ENCODE data around the gene C3orf85. TPM values are rescaled to one million over a fixed set of nuclear protein-coding genes. Genes with fewer than 3 reads are reported as not detected.

C3orf85 gene
- total RNA-seq, 3 donors from 2014 or later (not counting 1 experiment from before 2014, with no cell fraction given) = not detected

- ATAC-seq (no peak), DNase-seq (no peak)
- intact Hi-C loops (cut with micrococcal nuclease) = no loop called here
- Histone ChIP-seq H3K4me1 (ENCODE audit: control insufficient read depth, insufficient read depth, low read length) (no peaks in the 10 kb centered on the region), H3K27ac (ENCODE audit: low read length) (no peak overlapping the region), H3K27me3 (ENCODE audit: control insufficient read depth, insufficient read depth, low read length) (no peaks in the 10 kb centered on the region), H3K36me3 (ENCODE audit: control insufficient read depth, insufficient read depth, low read length) (no peaks in the 10 kb centered on the region), H3K9me3 (ENCODE audit: control insufficient read depth, insufficient read depth, low read length) (no peaks in the 10 kb centered on the region), H3K4me3 (ENCODE audit: low read length) (no peak overlapping the region)
- Mint-ChIP-seq H3K4me3 (no peak overlapping the region), H3K9me3 (peaks cover 17 to 18% of the 10 kb centered on the region in 2 donors), H3K4me1 (no peaks in the 10 kb centered on the region), H3K27me3 (ENCODE audit: low read depth in 2 of 2) (no peaks in the 10 kb centered on the region), H3K27ac (no peak overlapping the region), H3K36me3 (no peaks in the 10 kb centered on the region)
- TF ChIP-seq CTCF (IDR thresholded peaks at IDR 0.05) = no peak
- WGBS (ENCODE audit: insufficient coverage) = 79% methylated on average over 5 of the region's 5 CpGs
These were observed 41.4 kb downstream of the C3orf85 start for GRCh38 chr3:109177908-109178307.

- no peaks in the 10 kb centered on the region for H3K27me3 ChIP-seq (ENCODE audit: control insufficient read depth, insufficient read depth, low read length)
- no peak overlapping the region for H3K27ac Mint-ChIP-seq
These were observed 42.2 kb downstream of the C3orf85 start for GRCh38 chr3:109178708-109179107.

GRCh38 chr3:109184726-109185125 is 48.2 kb downstream of the C3orf85 start:
- no peak overlapping the region for H3K4me3 ChIP-seq (ENCODE audit: low read length)
- Mint-ChIP-seq H3K27ac (no peak overlapping the region), H3K27me3 (ENCODE audit: low read depth in 2 of 2) (no peaks in the 10 kb centered on the region), H3K4me3 (no peak overlapping the region), H3K36me3 (no peaks in the 10 kb centered on the region), H3K9me3 (peaks cover 16 to 21% of the 10 kb centered on the region in 2 donors), H3K4me1 (no peaks in the 10 kb centered on the region)
- H3K9me3 ChIP-seq (ENCODE audit: control insufficient read depth, insufficient read depth, low read length) = no peaks in the 10 kb centered on the region
- no peaks in the 10 kb centered on the region for H3K4me1 ChIP-seq (ENCODE audit: control insufficient read depth, insufficient read depth, low read length)
- DNase-seq (no peak), ATAC-seq (no peak)
- no peaks in the 10 kb centered on the region for H3K27me3 ChIP-seq (ENCODE audit: control insufficient read depth, insufficient read depth, low read length)
- no peak overlapping the region for H3K27ac ChIP-seq (ENCODE audit: low read length)
- no peaks in the 10 kb centered on the region for H3K36me3 ChIP-seq (ENCODE audit: control insufficient read depth, insufficient read depth, low read length)
- no peak for TF ChIP-seq CTCF (IDR thresholded peaks at IDR 0.05)
- intact Hi-C loops (cut with micrococcal nuclease) = no loop called here

More at GRCh38 chr3:109178708-109179107, 42.2 kb downstream of the C3orf85 start:
- H3K4me1 ChIP-seq (ENCODE audit: control insufficient read depth, insufficient read depth, low read length) = no peaks in the 10 kb centered on the region
- H3K4me3 Mint-ChIP-seq = no peak overlapping the region
- no peak overlapping the region for H3K27ac ChIP-seq (ENCODE audit: low read length)
- H3K9me3 ChIP-seq (ENCODE audit: control insufficient read depth, insufficient read depth, low read length) = no peaks in the 10 kb centered on the region
- TF ChIP-seq CTCF (IDR thresholded peaks at IDR 0.05) = no peak
- ATAC-seq = no peak
- no peaks in the 10 kb centered on the region for H3K27me3 Mint-ChIP-seq (ENCODE audit: low read depth in 2 of 2)
- peaks cover 18 to 19% of the 10 kb centered on the region in 2 donors for H3K9me3 Mint-ChIP-seq
- no peaks in the 10 kb centered on the region for H3K36me3 ChIP-seq (ENCODE audit: control insufficient read depth, insufficient read depth, low read length)
- intact Hi-C loops (cut with micrococcal nuclease) = no loop called here
- no peaks in the 10 kb centered on the region for H3K4me1 Mint-ChIP-seq
- DNase-seq = no peak
- WGBS (ENCODE audit: insufficient coverage) = no CpG with 5 or more reads among the region's 1 CpG
- H3K36me3 Mint-ChIP-seq = no peaks in the 10 kb centered on the region
- no peak overlapping the region for H3K4me3 ChIP-seq (ENCODE audit: low read length)

- Mint-ChIP-seq H3K9me3 (peaks cover 7 to 11% of the 10 kb centered on the region in 2 donors), H3K4me3 (no peak overlapping the region), H3K27me3 (ENCODE audit: low read depth in 2 of 2) (no peaks in the 10 kb centered on the region), H3K4me1 (no peaks in the 10 kb centered on the region), H3K27ac (no peak overlapping the region), H3K36me3 (no peaks in the 10 kb centered on the region)
- ATAC-seq (no peak), DNase-seq (no peak)
- 95% methylated on average over 5 of the region's 5 CpGs for WGBS (ENCODE audit: insufficient coverage)
- no peaks in the 10 kb centered on the region for H3K36me3 ChIP-seq (ENCODE audit: control insufficient read depth, insufficient read depth, low read length)
- intact Hi-C loops (cut with micrococcal nuclease) = no loop called here
- no peak overlapping the region for H3K27ac ChIP-seq (ENCODE audit: low read length)
- no peaks in the 10 kb centered on the region for H3K9me3 ChIP-seq (ENCODE audit: control insufficient read depth, insufficient read depth, low read length)
- no peaks in the 10 kb centered on the region for H3K27me3 ChIP-seq (ENCODE audit: control insufficient read depth, insufficient read depth, low read length)
- TF ChIP-seq CTCF (IDR thresholded peaks at IDR 0.05) = no peak
- no peaks in the 10 kb centered on the region for H3K4me1 ChIP-seq (ENCODE audit: control insufficient read depth, insufficient read depth, low read length)
- no peak overlapping the region for H3K4me3 ChIP-seq (ENCODE audit: low read length)
These were observed 50.9 kb downstream of the C3orf85 start for GRCh38 chr3:109187390-109187789.

Measured in natural killer cell (primary cell).